ENCODE measurements around the gene ZBTB1. TPM values are rescaled to one million over a fixed set of nuclear protein-coding genes. Genes with fewer than 3 reads are reported as not detected.

ZBTB1 gene
- total and polyA plus RNA-seq, 4 donors: 13.4 to 65.5 (median 25.0) TPM

GRCh38 chr14:64488590-64489099 is 15.9 kb upstream of the ZBTB1 start:
- ATAC-seq (ENCODE audit: insufficient read depth, low FRiP score): no peak
- H3K27ac ChIP-seq (ENCODE audit: low read depth in 1 of 2, low read length in 1 of 2): no peak overlapping the region
- H3K4me1 ChIP-seq (ENCODE audit: control insufficient read depth in 5 of 5, insufficient read depth in 5 of 5, low read length in 5 of 5): peaks cover 0 to 3% (median 0%) of the 10 kb centered on the region in 5 donors
- H3K9me3 ChIP-seq (ENCODE audit: control insufficient read depth in 4 of 4, insufficient read depth in 3 of 4, low read length in 3 of 4): no peaks in the 10 kb centered on the region
- H3K4me3 ChIP-seq: no peak overlapping the region
- no peaks in the 10 kb centered on the region for H3K27me3 ChIP-seq (ENCODE audit: control insufficient read depth in 3 of 3, insufficient read depth in 3 of 3, low read length in 2 of 3)
- DNase-seq: no peak
- WGBS, 2 donors: 77 to 99% methylated on average over 5 of the region's 5 CpGs
- peaks cover 11 to 17% (median 14%) of the 10 kb centered on the region in 4 donors for H3K36me3 ChIP-seq (ENCODE audit: control insufficient read depth in 4 of 4, insufficient read depth in 4 of 4, low read length in 4 of 4)
- no peak overlapping the region for H3K9ac ChIP-seq (ENCODE audit: insufficient read depth in 1 of 2, low read length in 2 of 2)
- TF ChIP-seq CTCF (IDR thresholded peaks at IDR 0.05; ENCODE audit: control extremely low read depth, extremely low read depth): no peak

GRCh38 chr14:64491637-64492036 is 12.9 kb upstream of the ZBTB1 start:
- DNase-seq: no peak
- no peak for ATAC-seq (ENCODE audit: insufficient read depth, low FRiP score)
- H3K4me3 ChIP-seq: no peak overlapping the region
- no peak overlapping the region for H3K27ac ChIP-seq (ENCODE audit: low read depth in 1 of 2, low read length in 1 of 2)
- WGBS, 2 donors: 93 to 98% methylated on average over 2 of the region's 2 CpGs
- TF ChIP-seq CTCF (IDR thresholded peaks at IDR 0.05; ENCODE audit: control extremely low read depth, extremely low read depth): no peak
- no peaks in the 10 kb centered on the region for H3K9me3 ChIP-seq (ENCODE audit: control insufficient read depth in 4 of 4, insufficient read depth in 3 of 4, low read length in 3 of 4)
- H3K36me3 ChIP-seq (ENCODE audit: control insufficient read depth in 4 of 4, insufficient read depth in 4 of 4, low read length in 4 of 4): peaks cover 11 to 15% (median 14%) of the 10 kb centered on the region in 4 donors
- H3K9ac ChIP-seq (ENCODE audit: insufficient read depth in 1 of 2, low read length in 2 of 2): no peak overlapping the region
- peaks cover 0 to 4% (median 0%) of the 10 kb centered on the region in 5 donors for H3K4me1 ChIP-seq (ENCODE audit: control insufficient read depth in 5 of 5, insufficient read depth in 5 of 5, low read length in 5 of 5)
- H3K27me3 ChIP-seq (ENCODE audit: control insufficient read depth in 3 of 3, insufficient read depth in 3 of 3, low read length in 2 of 3): no peaks in the 10 kb centered on the region

GRCh38 chr14:64493455-64493854 is 11.1 kb upstream of the ZBTB1 start:
- Histone ChIP-seq H3K27me3 (ENCODE audit: control insufficient read depth in 3 of 3, insufficient read depth in 3 of 3, low read length in 2 of 3) (no peaks in the 10 kb centered on the region), H3K9me3 (ENCODE audit: control insufficient read depth in 4 of 4, insufficient read depth in 3 of 4, low read length in 3 of 4) (no peaks in the 10 kb centered on the region), H3K4me1 (ENCODE audit: control insufficient read depth in 5 of 5, insufficient read depth in 5 of 5, low read length in 5 of 5) (peaks cover 0 to 6% (median 0%) of the 10 kb centered on the region in 5 donors), H3K4me3 (no peak overlapping the region), H3K27ac (ENCODE audit: low read depth in 1 of 2, low read length in 1 of 2) (no peak overlapping the region), H3K36me3 (ENCODE audit: control insufficient read depth in 4 of 4, insufficient read depth in 4 of 4, low read length in 4 of 4) (peaks cover 0 to 8% (median 6%) of the 10 kb centered on the region in 4 donors), H3K9ac (ENCODE audit: insufficient read depth in 1 of 2, low read length in 2 of 2) (no peak overlapping the region)
- no peak for TF ChIP-seq CTCF (IDR thresholded peaks at IDR 0.05; ENCODE audit: control extremely low read depth, extremely low read depth)
- DNase-seq: no peak
- WGBS, 2 donors: 93 to 95% methylated on average over 3 of the region's 3 CpGs
- ATAC-seq (ENCODE audit: insufficient read depth, low FRiP score): no peak

GRCh38 chr14:64495252-64495651 is 9.3 kb upstream of the ZBTB1 start:
- peaks cover 0 to 6% (median 3%) of the 10 kb centered on the region in 4 donors for H3K36me3 ChIP-seq (ENCODE audit: control insufficient read depth in 4 of 4, insufficient read depth in 4 of 4, low read length in 4 of 4)
- H3K4me1 ChIP-seq (ENCODE audit: control insufficient read depth in 5 of 5, insufficient read depth in 5 of 5, low read length in 5 of 5): peaks cover 0 to 6% (median 0%) of the 10 kb centered on the region in 5 donors
- DNase-seq (no peak), ATAC-seq (ENCODE audit: insufficient read depth, low FRiP score) (no peak)
- peak overlapping the region in 1 of 2 donors; percentile 21 for H3K27ac ChIP-seq (ENCODE audit: low read depth in 1 of 2, low read length in 1 of 2)
- no peak for TF ChIP-seq CTCF (IDR thresholded peaks at IDR 0.05; ENCODE audit: control extremely low read depth, extremely low read depth)
- H3K27me3 ChIP-seq (ENCODE audit: control insufficient read depth in 3 of 3, insufficient read depth in 3 of 3, low read length in 2 of 3): no peaks in the 10 kb centered on the region
- no peak overlapping the region for H3K4me3 ChIP-seq
- no peaks in the 10 kb centered on the region for H3K9me3 ChIP-seq (ENCODE audit: control insufficient read depth in 4 of 4, insufficient read depth in 3 of 4, low read length in 3 of 4)
- no peak overlapping the region for H3K9ac ChIP-seq (ENCODE audit: insufficient read depth in 1 of 2, low read length in 2 of 2)
